ENCODE results near the gene MIER2.

MIER2 gene

GRCh38 chr19:379796-380195, 35.2 kb upstream of the MIER2 start:
- H4K20me1 ChIP-seq (ENCODE audit: insufficient read depth, low read length) = no peaks in the 10 kb centered on the region
- H3K36me3 ChIP-seq (ENCODE audit: insufficient read depth, low read length) = no peaks in the 10 kb centered on the region

GRCh38 chr19:378706-379105, 34.1 kb upstream of the MIER2 start:
- no peak overlapping the region for H2AFZ ChIP-seq (ENCODE audit: low read length)

More at GRCh38 chr19:379796-380195, 35.2 kb upstream of the MIER2 start:
- H3K9me2 ChIP-seq (ENCODE audit: low read depth, low read length) = no peaks in the 10 kb centered on the region
- no peaks in the 10 kb centered on the region for H3F3A ChIP-seq (ENCODE audit: insufficient read depth, low read length)
- H3K9ac ChIP-seq (ENCODE audit: low read length) = no peak overlapping the region
- no peak overlapping the region for H3K4me2 ChIP-seq (ENCODE audit: low read length)
- no peak overlapping the region for H2AFZ ChIP-seq (ENCODE audit: low read length)
- TF ChIP-seq CTCF (IDR thresholded peaks at IDR 0.05; ENCODE audit: low read length) (no peak), EZH2 (IDR thresholded peaks at IDR 0.05; ENCODE audit: borderline replicate concordance, low read length) (no peak)
- peaks cover 19% of the 10 kb centered on the region for H3K4me1 ChIP-seq (ENCODE audit: insufficient read depth, low read length, severe bottlenecking)
- no peak overlapping the region for H3K27ac ChIP-seq (ENCODE audit: low read depth, low read length, poor library complexity, severe bottlenecking)
- no peaks in the 10 kb centered on the region for H3K9me3 ChIP-seq (ENCODE audit: low read length)
- no peak overlapping the region for H3K4me3 ChIP-seq (ENCODE audit: low read depth, low read length, poor library complexity, severe bottlenecking)
- H3K79me2 ChIP-seq (ENCODE audit: insufficient read depth, low read length) = no peaks in the 10 kb centered on the region
- H3K27me3 ChIP-seq (ENCODE audit: insufficient read depth, low read length) = no peaks in the 10 kb centered on the region

GRCh38 chr19:377801-378581, 33.4 kb upstream of the MIER2 start:
- Histone ChIP-seq H3K79me2 (ENCODE audit: insufficient read depth, low read length) (no peaks in the 10 kb centered on the region), H3K9ac (ENCODE audit: low read length) (no peak overlapping the region), H4K20me1 (ENCODE audit: insufficient read depth, low read length) (no peaks in the 10 kb centered on the region), H3K4me2 (ENCODE audit: low read length) (no peak overlapping the region), H3K9me2 (ENCODE audit: low read depth, low read length) (no peaks in the 10 kb centered on the region), H3K36me3 (ENCODE audit: insufficient read depth, low read length) (no peaks in the 10 kb centered on the region), H3K4me1 (ENCODE audit: insufficient read depth, low read length, severe bottlenecking) (peaks cover 6% of the 10 kb centered on the region), H3K4me3 (ENCODE audit: low read depth, low read length, poor library complexity, severe bottlenecking) (no peak overlapping the region), H3K9me3 (ENCODE audit: low read length) (no peaks in the 10 kb centered on the region), H3K27ac (ENCODE audit: low read depth, low read length, poor library complexity, severe bottlenecking) (no peak overlapping the region), H3K27me3 (ENCODE audit: insufficient read depth, low read length) (no peaks in the 10 kb centered on the region), H3F3A (ENCODE audit: insufficient read depth, low read length) (no peaks in the 10 kb centered on the region), H2AFZ (ENCODE audit: low read length) (no peak overlapping the region)
- TF ChIP-seq EZH2 (IDR thresholded peaks at IDR 0.05; ENCODE audit: borderline replicate concordance, low read length) = no peak
- TF ChIP-seq CTCF (IDR thresholded peaks at IDR 0.05; ENCODE audit: low read length) = no peak

More at GRCh38 chr19:378706-379105, 34.1 kb upstream of the MIER2 start:
- Histone ChIP-seq H3K9ac (ENCODE audit: low read length) (no peak overlapping the region), H4K20me1 (ENCODE audit: insufficient read depth, low read length) (no peaks in the 10 kb centered on the region), H3K9me3 (ENCODE audit: low read length) (no peaks in the 10 kb centered on the region), H3K79me2 (ENCODE audit: insufficient read depth, low read length) (no peaks in the 10 kb centered on the region), H3K4me3 (ENCODE audit: low read depth, low read length, poor library complexity, severe bottlenecking) (no peak overlapping the region), H3K27ac (ENCODE audit: low read depth, low read length, poor library complexity, severe bottlenecking) (no peak overlapping the region), H3K9me2 (ENCODE audit: low read depth, low read length) (no peaks in the 10 kb centered on the region), H3F3A (ENCODE audit: insufficient read depth, low read length) (no peaks in the 10 kb centered on the region), H3K4me2 (ENCODE audit: low read length) (no peak overlapping the region), H3K27me3 (ENCODE audit: insufficient read depth, low read length) (no peaks in the 10 kb centered on the region), H3K36me3 (ENCODE audit: insufficient read depth, low read length) (no peaks in the 10 kb centered on the region), H3K4me1 (ENCODE audit: insufficient read depth, low read length, severe bottlenecking) (peaks cover 13% of the 10 kb centered on the region)
- no peak for TF ChIP-seq CTCF (IDR thresholded peaks at IDR 0.05; ENCODE audit: low read length)
- no peak for TF ChIP-seq EZH2 (IDR thresholded peaks at IDR 0.05; ENCODE audit: borderline replicate concordance, low read length)

All from OCI-LY1 (cell line).